WERI-Rb-1 (cell line): ENCODE measurements around the gene FNIP2.
"Not testable (repeated sequence)": the region's sequence is repeated elsewhere in the genome, so short reads cannot be mapped to it uniquely, and the experiment has no call there.

Experiments
- DNase-seq: peaks from one replicate; pipeline ENCODE4 v3.0.0-alpha.2; 2020
- H3K27ac ChIP-seq: fragments of 250-450 bp; sonication (Bioruptor Pico); 2 replicates; pipeline ENCODE4 v1.5.1; 2020; ENCODE audit warnings: mild to moderate bottlenecking, moderate library complexity
- H3K27me3 ChIP-seq: fragments of 250-450 bp; sonication (Bioruptor Pico); 2 replicates; pipeline ENCODE4 v1.5.1; 2021; ENCODE audit warnings: mild to moderate bottlenecking, low read depth, moderate library complexity; ENCODE audit not compliant: insufficient read depth, severe bottlenecking
- H3K36me3 ChIP-seq: fragments of 250-450 bp; sonication (Bioruptor Pico); 2 replicates; pipeline ENCODE4 v1.5.1; 2020; ENCODE audit warnings: mild to moderate bottlenecking, moderate library complexity
- H3K4me3 ChIP-seq: 2 replicates; pipeline ENCODE4 v1.5.1; 2011; ENCODE audit warnings: low read depth, mild to moderate bottlenecking, control low read depth, low read length
- H3K9me3 ChIP-seq: fragments of 250-450 bp; sonication (Bioruptor Pico); 2 replicates; pipeline ENCODE4 v1.5.1; 2021; ENCODE audit warnings: mild to moderate bottlenecking, moderate library complexity; ENCODE audit not compliant: severe bottlenecking
- TF ChIP-seq, protein P1 (sequence below): IDR thresholded peaks from 2 replicates; pipeline ENCODE4 v1.5.1; 2011; ENCODE audit warnings: low read depth, mild to moderate bottlenecking, control low read depth, inconsistent platforms, low read length

Gene FNIP2

GRCh38 chr4:158787709-158788475 lies 19.1 kb downstream of the FNIP2 start:
- TF ChIP-seq, protein P1, sequence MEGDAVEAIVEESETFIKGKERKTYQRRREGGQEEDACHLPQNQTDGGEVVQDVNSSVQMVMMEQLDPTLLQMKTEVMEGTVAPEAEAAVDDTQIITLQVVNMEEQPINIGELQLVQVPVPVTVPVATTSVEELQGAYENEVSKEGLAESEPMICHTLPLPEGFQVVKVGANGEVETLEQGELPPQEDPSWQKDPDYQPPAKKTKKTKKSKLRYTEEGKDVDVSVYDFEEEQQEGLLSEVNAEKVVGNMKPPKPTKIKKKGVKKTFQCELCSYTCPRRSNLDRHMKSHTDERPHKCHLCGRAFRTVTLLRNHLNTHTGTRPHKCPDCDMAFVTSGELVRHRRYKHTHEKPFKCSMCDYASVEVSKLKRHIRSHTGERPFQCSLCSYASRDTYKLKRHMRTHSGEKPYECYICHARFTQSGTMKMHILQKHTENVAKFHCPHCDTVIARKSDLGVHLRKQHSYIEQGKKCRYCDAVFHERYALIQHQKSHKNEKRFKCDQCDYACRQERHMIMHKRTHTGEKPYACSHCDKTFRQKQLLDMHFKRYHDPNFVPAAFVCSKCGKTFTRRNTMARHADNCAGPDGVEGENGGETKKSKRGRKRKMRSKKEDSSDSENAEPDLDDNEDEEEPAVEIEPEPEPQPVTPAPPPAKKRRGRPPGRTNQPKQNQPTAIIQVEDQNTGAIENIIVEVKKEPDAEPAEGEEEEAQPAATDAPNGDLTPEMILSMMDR = no peak
- no peak for DNase-seq
- Histone ChIP-seq H3K27me3 (no peaks in the 10 kb centered on the region), H3K36me3 (no peaks in the 10 kb centered on the region), H3K27ac (no peak overlapping the region), H3K4me3 (no peak overlapping the region), H3K9me3 (no peaks in the 10 kb centered on the region)

DNA sequence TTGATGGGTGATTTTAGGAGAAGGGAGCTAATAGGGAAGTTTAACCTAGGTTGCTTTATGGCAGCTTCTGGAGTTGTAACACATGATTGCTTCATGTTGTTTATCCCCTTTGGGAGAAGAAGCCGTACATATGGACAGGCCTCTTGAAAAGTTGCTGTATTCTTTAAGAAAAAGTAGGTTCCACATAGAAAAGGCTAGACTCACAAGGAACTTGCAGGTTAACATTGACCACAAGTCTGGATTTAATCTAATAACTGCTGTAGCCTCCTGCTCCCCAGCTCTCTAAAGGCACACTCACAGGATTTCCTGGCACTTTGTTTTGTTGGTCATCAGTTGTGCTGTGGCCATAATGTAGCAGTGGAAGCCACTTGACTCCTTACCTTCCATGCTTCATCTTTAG lies 19.7 kb downstream of the FNIP2 start:
- TF ChIP-seq, protein P1 = no peak

DNA sequence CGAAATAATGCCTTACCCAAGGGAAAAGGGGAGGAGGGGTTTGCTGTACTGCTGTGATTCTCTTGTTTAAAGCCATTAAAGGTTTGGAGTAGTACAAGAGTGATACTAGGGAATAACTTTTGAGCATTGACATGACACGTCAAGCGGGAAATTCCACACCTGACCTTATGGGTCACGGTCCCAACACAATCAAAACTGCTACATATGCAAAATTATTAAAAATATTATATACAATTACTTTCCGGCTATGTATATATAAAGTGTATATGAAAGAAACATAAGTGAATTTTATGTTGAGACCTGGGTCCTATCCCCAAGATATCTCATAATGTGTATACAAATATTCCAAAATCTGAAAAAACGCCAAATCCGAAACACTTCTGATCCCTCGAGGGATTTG lies 21.0 kb downstream of the FNIP2 start:
- TF ChIP-seq, protein P1 = no peak
- Histone ChIP-seq H3K27me3 (no peaks in the 10 kb centered on the region), H3K27ac (no peak overlapping the region), H3K4me3 (no peak overlapping the region), H3K36me3 (no peaks in the 10 kb centered on the region), H3K9me3 (no peaks in the 10 kb centered on the region)
- DNase-seq = no peak

More for the DNA sequence above, 19.7 kb downstream of the FNIP2 start:
- Histone ChIP-seq H3K9me3 (no peaks in the 10 kb centered on the region), H3K27me3 (no peaks in the 10 kb centered on the region), H3K36me3 (no peaks in the 10 kb centered on the region), H3K4me3 (no peak overlapping the region), H3K27ac (no peak overlapping the region)
- DNase-seq = no peak

GRCh38 chr4:158793021-158793420 lies 24.2 kb downstream of the FNIP2 start:
- H3K27me3 ChIP-seq = no peaks in the 10 kb centered on the region
- no peaks in the 10 kb centered on the region; the same call in 1 of the 2 replicates for H3K36me3 ChIP-seq
- no peak overlapping the region for H3K4me3 ChIP-seq
- no peak for DNase-seq
- H3K27ac ChIP-seq = no peak overlapping the region
- no peaks in the 10 kb centered on the region for H3K9me3 ChIP-seq
- TF ChIP-seq, protein P1 = no peak

- not testable (repeated sequence) for H3K27ac ChIP-seq, H3K27me3 ChIP-seq, DNase-seq
These were observed 24.6 kb downstream of the FNIP2 start for GRCh38 chr4:158793430-158793829.

DNA sequence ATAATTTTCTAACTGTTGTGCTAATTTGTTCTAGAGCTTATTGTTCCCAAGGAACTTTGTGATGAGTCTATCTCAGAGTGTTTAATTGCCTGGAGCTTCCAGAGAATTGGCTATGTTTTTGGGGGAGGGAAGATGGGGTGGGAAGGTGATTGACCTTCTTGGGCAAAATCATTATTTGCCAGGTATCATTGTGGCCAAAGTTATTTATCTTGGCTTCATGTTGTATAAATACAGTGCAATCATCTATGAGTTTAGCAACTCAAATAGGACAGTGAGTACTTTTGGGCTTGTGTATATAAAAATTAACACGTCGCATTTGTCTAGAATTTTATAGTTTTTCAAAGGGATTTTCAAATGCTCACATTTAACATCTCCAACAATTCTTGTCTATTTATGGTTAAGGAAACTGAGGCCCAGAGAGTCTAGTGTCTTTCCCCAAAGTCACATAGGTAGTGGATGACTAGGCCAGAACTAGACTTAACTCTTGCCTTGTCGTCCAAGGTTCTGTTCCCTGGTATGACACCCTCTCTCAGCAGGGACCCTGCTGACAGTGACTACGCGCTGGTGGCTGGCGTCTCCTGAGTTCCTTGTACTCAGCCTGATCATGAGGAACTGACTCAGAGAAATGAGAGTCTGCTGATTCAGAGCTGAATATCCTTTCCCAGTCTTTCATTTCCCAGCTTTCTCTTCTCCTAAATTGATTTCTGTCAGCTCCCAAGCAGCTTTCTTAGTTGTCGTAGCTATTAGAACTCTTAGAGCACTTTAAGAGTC lies 27.7 kb downstream of the FNIP2 start:
- Histone ChIP-seq H3K36me3 (no peaks in the 10 kb centered on the region; the same call in 1 of the 2 replicates), H3K27me3 (no peaks in the 10 kb centered on the region), H3K9me3 (no peaks in the 10 kb centered on the region), H3K4me3 (no peak overlapping the region), H3K27ac (no peak overlapping the region)
- no peak for DNase-seq
- TF ChIP-seq, protein P1 = no peak

More at GRCh38 chr4:158793430-158793829, 24.6 kb downstream of the FNIP2 start:
- H3K36me3 ChIP-seq, H3K4me3 ChIP-seq, H3K9me3 ChIP-seq: not testable (repeated sequence)
